HL-60 (cell line): ENCODE results near the gene CACNB3.

Source experiments
- DNase-seq, 2 experiments: peaks; one replicate each; pipeline ENCODE4 v3.0.0-alpha.2; 2010 to 2020; ENCODE audit warnings: low read depth in 1 of 2, low spot score in 1 of 2
- H3K27ac ChIP-seq: fragments of 250-450 bp; sonication (Bioruptor Pico); replicated peaks from 2 replicates; pipeline ENCODE4 v1.5.1; 2020; ENCODE audit warnings: mild to moderate bottlenecking, moderate library complexity
- H3K27me3 ChIP-seq: fragments of 250-450 bp; sonication (Bioruptor Pico); 2 replicates; pipeline ENCODE4 v1.5.1; 2021; ENCODE audit warnings: mild to moderate bottlenecking, moderate library complexity; ENCODE audit not compliant: insufficient read depth, poor library complexity, severe bottlenecking
- H3K4me3 ChIP-seq: replicated peaks from 2 replicates; pipeline ENCODE4 v1.5.1; 2011; ENCODE audit warnings: mild to moderate bottlenecking, control low read depth, low read length; ENCODE audit not compliant: insufficient read depth
- CTCF ChIP-seq: IDR thresholded peaks from one replicate; pipeline ENCODE4 v1.5.1; 2011; ENCODE audit warnings: low read length, control low read depth, inconsistent platforms; ENCODE audit not compliant: insufficient read depth
- GABPA ChIP-seq: IDR thresholded peaks from 2 replicates; pipeline ENCODE4 v1.6.1; 2012; ENCODE audit warnings: low read depth
- POLR2AphosphoS5 ChIP-seq: IDR thresholded peaks from 2 replicates; pipeline ENCODE4 v1.6.1; 2012; ENCODE audit warnings: low read depth
- REST ChIP-seq: IDR thresholded peaks from 2 replicates; pipeline ENCODE4 v1.6.1; 2012; ENCODE audit warnings: low read depth; ENCODE audit not compliant: insufficient replicate concordance
- SPI1 ChIP-seq: IDR thresholded peaks from 2 replicates; pipeline ENCODE4 v1.6.1; 2012; ENCODE audit warnings: low read depth, mild to moderate bottlenecking, borderline replicate concordance

Gene CACNB3

GRCh38 chr12:48856379-48856778 is 38.1 kb downstream of the CACNB3 start:
- TF ChIP-seq POLR2AphosphoS5 (no peak), REST (no peak), CTCF (no peak), GABPA (no peak), SPI1 (no peak)
- Histone ChIP-seq H3K27me3 (no peaks in the 10 kb centered on the region), H3K4me3 (no peak overlapping the region), H3K27ac (no peak overlapping the region)
- no peak for DNase-seq

GRCh38 chr12:48857278-48857994 is 39.1 kb downstream of the CACNB3 start:
- Histone ChIP-seq H3K27me3 (no peaks in the 10 kb centered on the region), H3K27ac (no peak overlapping the region), H3K4me3 (no peak overlapping the region)
- TF ChIP-seq REST = no peak
- no peak for TF ChIP-seq POLR2AphosphoS5
- no peak for TF ChIP-seq CTCF
- TF ChIP-seq GABPA = no peak
- TF ChIP-seq SPI1 = no peak
- DNase-seq = no peak

- no peak overlapping the region for H3K4me3 ChIP-seq
Observed at GRCh38 chr12:48858043-48858442, 39.7 kb downstream of the CACNB3 start.

More at GRCh38 chr12:48858043-48858442, 39.7 kb downstream of the CACNB3 start:
- no peak for TF ChIP-seq GABPA
- TF ChIP-seq CTCF = no peak
- TF ChIP-seq REST = no peak
- no peak for TF ChIP-seq POLR2AphosphoS5
- TF ChIP-seq SPI1 = no peak
- no peak for DNase-seq
- Histone ChIP-seq H3K27me3 (no peaks in the 10 kb centered on the region), H3K27ac (no peak overlapping the region)
